MM.1S (cell line): ENCODE results near the gene PTPRA.

Source experiments
- DNase-seq: peaks from one replicate; pipeline ENCODE4 v3.0.0-alpha.2; 2015
- H2AFZ ChIP-seq: fragments of 300-600 bp; sonication (generic); 2 replicates; pipeline ENCODE4 v1.6.0; 2016; ENCODE audit warnings: antibody characterized with exemption, low read length
- H3F3A ChIP-seq: fragments of 300-600 bp; sonication (generic); 2 replicates; pipeline ENCODE4 v1.6.1; 2016; ENCODE audit warnings: mild to moderate bottlenecking, antibody characterized with exemption, low read length, moderate library complexity, mixed read lengths; ENCODE audit not compliant: insufficient read depth
- H3K27ac ChIP-seq: fragments of 300-600 bp; sonication (generic); 2 replicates; pipeline ENCODE4 v1.5.1; 2016; ENCODE audit warnings: mild to moderate bottlenecking, low read length
- H3K27me3 ChIP-seq: fragments of 300-600 bp; sonication (generic); replicated peaks from 2 replicates; pipeline ENCODE4 v1.6.0; 2016; ENCODE audit warnings: low read length; ENCODE audit not compliant: insufficient read depth
- H3K36me3 ChIP-seq: fragments of 300-600 bp; sonication (generic); replicated peaks from 2 replicates; pipeline ENCODE4 v1.6.1; 2016; ENCODE audit warnings: mild to moderate bottlenecking, low read length, mixed read lengths; ENCODE audit not compliant: insufficient read depth
- H3K4me1 ChIP-seq: fragments of 300-600 bp; sonication (generic); 2 replicates; pipeline ENCODE4 v1.6.1; 2016; ENCODE audit warnings: low read length, mixed read lengths
- H3K4me2 ChIP-seq: fragments of 300-600 bp; sonication (generic); 2 replicates; pipeline ENCODE4 v1.6.0; 2016; ENCODE audit warnings: low read depth, low read length
- H3K4me3 ChIP-seq: fragments of 300-600 bp; sonication (generic); 2 replicates; pipeline ENCODE4 v1.5.1; 2016; ENCODE audit warnings: low read length, mixed read lengths
- H3K79me2 ChIP-seq: fragments of 300-600 bp; sonication (generic); 2 replicates; pipeline ENCODE4 v1.6.1; 2016; ENCODE audit warnings: mixed run types, low read length, mixed read lengths
- H3K9ac ChIP-seq: fragments of 300-600 bp; sonication (generic); 2 replicates; pipeline ENCODE4 v1.6.1; 2016; ENCODE audit warnings: low read length, mixed read lengths
- H3K9me2 ChIP-seq: fragments of 300-600 bp; sonication (generic); replicated peaks from 2 replicates; pipeline ENCODE4 v1.6.1; 2016; ENCODE audit warnings: mild to moderate bottlenecking, low read length, mixed read lengths; ENCODE audit not compliant: insufficient read depth
- H3K9me3 ChIP-seq: fragments of 300-600 bp; sonication (generic); replicated peaks from 2 replicates; pipeline ENCODE4 v1.6.1; 2016; ENCODE audit warnings: mild to moderate bottlenecking, low read length, mixed read lengths; ENCODE audit not compliant: insufficient read depth
- H4K20me1 ChIP-seq: fragments of 300-600 bp; sonication (generic); 2 replicates; pipeline ENCODE4 v1.6.1; 2016; ENCODE audit warnings: mild to moderate bottlenecking, low read length, moderate library complexity, mixed read lengths; ENCODE audit not compliant: insufficient read depth
- CTCF ChIP-seq: fragments of 300-600 bp; sonication (generic); IDR thresholded peaks from 2 replicates; pipeline ENCODE4 v1.5.1; 2016; ENCODE audit warnings: antibody characterized with exemption, low read length, mixed read lengths
- EZH2 ChIP-seq: fragments of 300-600 bp; sonication (generic); optimal IDR thresholded peaks from 2 replicates; pipeline ENCODE3; 2017; ENCODE audit warnings: low read depth, mild to moderate bottlenecking, antibody characterized with exemption, low read length, mixed read lengths
- EZH2phosphoT487 ChIP-seq: fragments of 300-600 bp; sonication (generic); IDR thresholded peaks from 2 replicates; pipeline ENCODE4 v1.6.1; 2018; ENCODE audit warnings: antibody characterized with exemption, low read length

PTPRA gene

GRCh38 chr20:3067139-3068014 is 194.1 kb downstream of the PTPRA start:
- Histone ChIP-seq H3K79me2 (no peaks in the 10 kb centered on the region), H3K9me2 (no peaks in the 10 kb centered on the region), H3K4me1 (no peaks in the 10 kb centered on the region), H2AFZ (no peak overlapping the region), H3K36me3 (no peaks in the 10 kb centered on the region), H3K9me3 (no peaks in the 10 kb centered on the region), H4K20me1 (no peaks in the 10 kb centered on the region), H3F3A (no peaks in the 10 kb centered on the region), H3K27ac (no peak overlapping the region), H3K4me2 (no peak overlapping the region), H3K9ac (no peak overlapping the region), H3K27me3 (no peaks in the 10 kb centered on the region), H3K4me3 (no peak overlapping the region)
- DNase-seq: no peak
- TF ChIP-seq EZH2 (no peak), EZH2phosphoT487 (no peak), CTCF (no peak)

- no peaks in the 10 kb centered on the region for H3K4me1 ChIP-seq
- no peaks in the 10 kb centered on the region for H4K20me1 ChIP-seq
- H2AFZ ChIP-seq: no peak overlapping the region
- H3K27me3 ChIP-seq: no peaks in the 10 kb centered on the region
- H3K79me2 ChIP-seq: no peaks in the 10 kb centered on the region
- no peak for DNase-seq
- H3K27ac ChIP-seq: no peak overlapping the region
- H3K9me3 ChIP-seq: no peaks in the 10 kb centered on the region
- no peak overlapping the region for H3K4me2 ChIP-seq
- H3K4me3 ChIP-seq: no peak overlapping the region
- H3F3A ChIP-seq: no peaks in the 10 kb centered on the region
- H3K36me3 ChIP-seq: no peaks in the 10 kb centered on the region
- no peak overlapping the region for H3K9ac ChIP-seq
- no peaks in the 10 kb centered on the region for H3K9me2 ChIP-seq
- no peak for TF ChIP-seq CTCF
- TF ChIP-seq EZH2phosphoT487: no peak
- no peak for TF ChIP-seq EZH2
Measured at GRCh38 chr20:3068075-3068474, 194.8 kb downstream of the PTPRA start.

GRCh38 chr20:3068986-3069900 is 196.0 kb downstream of the PTPRA start:
- no peaks in the 10 kb centered on the region for H3K36me3 ChIP-seq
- no peak overlapping the region for H3K4me3 ChIP-seq
- H2AFZ ChIP-seq: no peak overlapping the region
- no peaks in the 10 kb centered on the region for H3K79me2 ChIP-seq
- no peak overlapping the region for H3K4me2 ChIP-seq
- no peaks in the 10 kb centered on the region for H3K4me1 ChIP-seq
- no peaks in the 10 kb centered on the region for H3F3A ChIP-seq
- no peak overlapping the region for H3K27ac ChIP-seq
- TF ChIP-seq CTCF (peak; percentile 24), EZH2 (no peak)
- H3K9ac ChIP-seq: no peak overlapping the region
- H3K27me3 ChIP-seq: no peaks in the 10 kb centered on the region
- DNase-seq: peak; percentile 28
- no peaks in the 10 kb centered on the region for H3K9me3 ChIP-seq
- no peaks in the 10 kb centered on the region for H4K20me1 ChIP-seq
- H3K9me2 ChIP-seq: no peaks in the 10 kb centered on the region
